GM12878 (cell line): ENCODE results near the gene FAM227B. TPM values are rescaled to one million over a fixed set of nuclear protein-coding genes. Genes with fewer than 3 reads are reported as not detected.

Source experiments
- ATAC-seq: fragments of 200-7000 bp; cut with Tn5 transposase; 3 replicates; pipeline ENCODE4 v1.9.1; 2020; ENCODE audit warnings: mild to moderate bottlenecking, moderate library complexity
- BruUV-seq: library from RNA; stranded (reverse); fragments of 400-500 nt; replicated peaks from 2 replicates; lab custom pipeline; 2021; lab: Mats Ljungman, UMichigan
- CTCF ChIA-PET: fragments of 300-600 bp; sonication (Branson Sonifier 250); formaldehyde crosslinking; extraction: SDS; loops from one replicate; lab custom pipeline; 2021; ENCODE audit warnings: inconsistent platforms; lab: Yijun Ruan, JAX
- POLR2A ChIA-PET: fragments of 350-600 bp; formaldehyde crosslinking; extraction: SDS; loops from one replicate; lab custom pipeline; 2021; ENCODE audit warnings: inconsistent platforms; lab: Charles Lee
- RAD21 ChIA-PET: fragments of 300-600 bp; sonication (Branson Sonifier 250); formaldehyde crosslinking; loops from one replicate; lab custom pipeline; 2023; ENCODE audit warnings: antibody characterized with exemption; ENCODE audit not compliant: unreplicated experiment; lab: Charles Lee
- SMC1A ChIA-PET: fragments of 300-600 bp; sonication (Branson Sonifier 250); formaldehyde crosslinking; loops from one replicate; lab custom pipeline; 2023; ENCODE audit not compliant: unreplicated experiment, uncharacterized antibody; lab: Charles Lee
- DNase-seq: peaks from one replicate; pipeline ENCODE4 v3.0.0-alpha.2; 2011; ENCODE audit warnings: low read depth, low spot score
- FAIRE-seq: peaks from 3 replicates; lab custom pipeline; 2011; peaks lifted over from hg19 to GRCh38; lab: Jason Lieb, UNC
- H2AFZ ChIP-seq: 2 replicates; pipeline ENCODE4 v1.6.0; 2011; ENCODE audit warnings: low read depth, low read length, control low read depth; ENCODE audit not compliant: control insufficient read depth
- H3K27ac ChIP-seq: 2 replicates; pipeline ENCODE4 v1.5.1; 2011; ENCODE audit warnings: control low read depth; ENCODE audit not compliant: control insufficient read depth, insufficient read depth
- H3K27me3 ChIP-seq, 2 experiments: replicated peaks in 1 of 2; 2 replicates each; pipeline versions ENCODE4 v1.6.0 to v1.6.1; 2011; ENCODE audit warnings: low read length in 1 of 2; ENCODE audit not compliant: control insufficient read depth in 2 of 2, insufficient read depth in 2 of 2
- H3K36me3 ChIP-seq, 2 experiments: 2 replicates each; pipeline ENCODE4 v1.5.1; 2011; ENCODE audit warnings: low read length in 1 of 2; ENCODE audit not compliant: control insufficient read depth in 2 of 2, insufficient read depth in 2 of 2
- H3K4me1 ChIP-seq: 2 replicates; pipeline ENCODE4 v1.6.1; 2011; ENCODE audit warnings: mild to moderate bottlenecking, low read length, moderate library complexity, mixed read lengths; ENCODE audit not compliant: control insufficient read depth, insufficient read depth
- H3K4me2 ChIP-seq: 2 replicates; pipeline ENCODE4 v1.6.0; 2011; ENCODE audit warnings: control low read depth; ENCODE audit not compliant: control insufficient read depth, insufficient read depth
- H3K4me3 ChIP-seq: fragments of 200-600 bp; sonication (generic); 2 replicates; pipeline ENCODE4 v1.5.1; 2016
- H3K79me2 ChIP-seq: 2 replicates; pipeline ENCODE4 v1.6.0; 2011; ENCODE audit warnings: low read length; ENCODE audit not compliant: control insufficient read depth, insufficient read depth
- H3K9ac ChIP-seq: 2 replicates; pipeline ENCODE4 v1.8.0; 2011; ENCODE audit warnings: low read length, control low read depth, mixed read lengths; ENCODE audit not compliant: control insufficient read depth, insufficient read depth
- H3K9me3 ChIP-seq: replicated peaks from 3 replicates; pipeline ENCODE4 v1.5.1; 2011; ENCODE audit warnings: mild to moderate bottlenecking, low read length; ENCODE audit not compliant: control insufficient read depth, insufficient read depth
- H4K20me1 ChIP-seq: 2 replicates; pipeline ENCODE4 v1.6.0; 2011; ENCODE audit not compliant: control insufficient read depth, insufficient read depth
- CEBPB ChIP-seq, 2 experiments: fragments of 150-350 bp in 1 of 2; IDR thresholded peaks; 2 replicates each; pipeline ENCODE4 v1.6.1; 2012 to 2014; ENCODE audit warnings: low read depth in 2 of 2, low read length in 2 of 2, borderline replicate concordance in 1 of 2, inconsistent platforms in 1 of 2
- CHD4 ChIP-seq: fragments of 200-600 bp; sonication (generic); IDR thresholded peaks from 2 replicates; pipeline ENCODE4 v1.6.1; 2016; ENCODE audit warnings: mild to moderate bottlenecking
- EGR1 ChIP-seq, 2 experiments: IDR thresholded peaks; 1 replicate in 1 of 2; 2 replicates in 1 of 2; pipeline ENCODE4 v1.6.1; 2011 to 2012; ENCODE audit warnings: low read depth in 2 of 2, low read length in 2 of 2, borderline replicate concordance in 1 of 2, mild to moderate bottlenecking in 1 of 2, moderate library complexity in 1 of 2
- ESRRA ChIP-seq: IDR thresholded peaks from 2 replicates; pipeline ENCODE4 v1.6.1; 2012; ENCODE audit warnings: mild to moderate bottlenecking, low read length, improper control_type of control experiment
- ETV6 ChIP-seq, 2 experiments: fragments of 450-650 bp in 1 of 2; IDR thresholded peaks in 1 of 2; conservative IDR thresholded peaks in 1 of 2; 2 replicates each; pipeline ENCODE4 v1.6.1; 2014; ENCODE audit warnings: antibody characterized with exemption in 1 of 2, borderline replicate concordance in 1 of 2, low read depth in 1 of 2, mild to moderate bottlenecking in 1 of 2, moderate library complexity in 1 of 2
- FOS ChIP-seq: IDR thresholded peaks from 3 replicates; pipeline ENCODE4 v1.6.1; 2011; ENCODE audit warnings: borderline replicate concordance; ENCODE audit not compliant: insufficient read length; ENCODE audit errors: extremely low read depth
- GABPA ChIP-seq: IDR thresholded peaks from 2 replicates; pipeline ENCODE4 v1.6.1; 2014; ENCODE audit warnings: antibody characterized with exemption, low read depth, mild to moderate bottlenecking, inconsistent platforms
- IRF3 ChIP-seq: fragments of 450-650 bp; IDR thresholded peaks from 2 replicates; pipeline ENCODE4 v1.6.1; 2014; ENCODE audit warnings: mild to moderate bottlenecking
- MYC ChIP-seq: IDR thresholded peaks from 2 replicates; pipeline ENCODE4 v1.6.1; 2011; ENCODE audit warnings: mild to moderate bottlenecking, low read length, moderate library complexity, inconsistent platforms; ENCODE audit not compliant: insufficient read depth, insufficient replicate concordance, insufficient read length, severe bottlenecking
- NR2C1 ChIP-seq: fragments of 450-650 bp; IDR thresholded peaks from 2 replicates; pipeline ENCODE4 v1.6.1; 2017; ENCODE audit warnings: antibody characterized with exemption, mild to moderate bottlenecking, moderate library complexity
- RFX5 ChIP-seq: IDR thresholded peaks from 2 replicates; pipeline ENCODE4 v1.6.1; 2011; ENCODE audit warnings: low read depth, low read length, improper control_type of control experiment
- SPI1 ChIP-seq: IDR thresholded peaks from 2 replicates; pipeline ENCODE4 v1.6.1; 2011; ENCODE audit warnings: low read depth, mild to moderate bottlenecking, low read length, moderate library complexity, borderline replicate concordance; ENCODE audit not compliant: insufficient read depth
- USF1 ChIP-seq: IDR thresholded peaks from 2 replicates; pipeline ENCODE4 v1.6.1; 2011; ENCODE audit warnings: borderline replicate concordance, low read depth, mild to moderate bottlenecking, moderate library complexity, mixed read lengths, low read length; ENCODE audit not compliant: insufficient read depth; ENCODE audit errors: extremely low read length
- ZNF274 ChIP-seq: IDR thresholded peaks from one replicate; pipeline ENCODE4 v1.8.0; 2011; ENCODE audit not compliant: insufficient read length, insufficient read depth
- ZNF622 ChIP-seq: fragments of 450-650 bp; IDR thresholded peaks from 2 replicates; pipeline ENCODE4 v1.6.1; 2017; ENCODE audit warnings: mild to moderate bottlenecking, inconsistent platforms
- WGBS: methylation state at CpG from one replicate; pipeline ENCODE4 v1.1.6; 2016; ENCODE audit warnings: low lambda C conversion rate; ENCODE audit not compliant: insufficient replicate concordance, insufficient coverage; ENCODE audit errors: missing lambda C conversion rate; 5-methylcytosine and 5-hydroxymethylcytosine counted together
- in situ Hi-C: fragments of 300-500 bp; cut with MboI; formaldehyde crosslinking; loops from 9 replicates; pipeline ENCODE4 v1.14.3; 2018; ENCODE audit warnings: mixed read lengths
- intact Hi-C: fragments of 100-400 bp; cut with micrococcal nuclease; formaldehyde crosslinking; loops from one replicate; pipeline ENCODE4 v1.14.2; 2022; ENCODE audit not compliant: unreplicated experiment
- polyA plus RNA-seq, 11 experiments: library from polyadenylated mRNA; depleted of rRNA in 4 of 11; unstranded in 6 of 11; stranded (reverse) in 5 of 11; fragments of >200 nt; fragmentation: Nextera tagmentation in 4 of 11; fragmentation: Illumina TruSeq in 1 of 11; extraction: Ambion mirVana in 4 of 11; extraction: Trizol in 1 of 11; gene quantifications; 1 replicate in 1 of 11; 2 replicates in 10 of 11; pipeline versions ENCODE4 v1.2.1 to v1.2.3, GENCODE V29; 2011 to 2016; ENCODE audit warnings: inconsistent platforms in 2 of 11, missing spikeins in 2 of 11, low read depth in 1 of 11
- total RNA-seq, 4 experiments: library from RNA; depleted of rRNA in 3 of 4; stranded (reverse); fragments of >200 nt in 3 of 4; fragmentation: Illumina TruSeq in 1 of 4; extraction: Trizol in 1 of 4; gene quantifications; 2 replicates each; pipeline versions ENCODE4 v1.2.1 to v1.2.3, GENCODE V29; 2013 to 2021
- TF ChIP-seq, protein P1 (sequence below): IDR thresholded peaks from 2 replicates; pipeline ENCODE4 v1.6.1; 2011; ENCODE audit warnings: mild to moderate bottlenecking, low read depth, low read length, moderate library complexity; ENCODE audit not compliant: insufficient replicate concordance
- TF ChIP-seq, protein P2 (sequence below): fragments of 450-650 bp; formaldehyde crosslinking; IDR thresholded peaks from 2 replicates; pipeline ENCODE4 v1.4.0; 2020; ENCODE audit warnings: mild to moderate bottlenecking, moderate library complexity

Gene FAM227B
- total and polyA plus RNA-seq, 10 of the 15 experiments (the other 5 are each of a cell fraction or from before 2014, with no cell fraction given), result 3.9 to 12.6 (median 6.9) TPM

GRCh38 chr15:49313650-49314049 is 307.0 kb downstream of the FAM227B start:
- ChIA-PET CTCF (no interaction called here), POLR2A (no interaction called here), SMC1A (no interaction called here), RAD21 (no interaction called here)
- BruUV-seq, result no TSS peak
- no peak overlapping the region for H2AFZ ChIP-seq
- DNase-seq, result no peak
- no peak for ATAC-seq
- intact Hi-C loops, result no loop called here
- H4K20me1 ChIP-seq, result no peaks in the 10 kb centered on the region
- 100% methylated on average over 1 of the region's 1 CpG for WGBS
- H3K4me2 ChIP-seq, result no peak overlapping the region
- TF ChIP-seq EGR1 (IDR thresholded peaks at IDR 0.05; ENCODE audit: borderline replicate concordance in 1 of 2, low read depth in 2 of 2, low read length in 2 of 2), result no peak
- no peak for TF ChIP-seq NR2C1
- TF ChIP-seq, protein P1, sequence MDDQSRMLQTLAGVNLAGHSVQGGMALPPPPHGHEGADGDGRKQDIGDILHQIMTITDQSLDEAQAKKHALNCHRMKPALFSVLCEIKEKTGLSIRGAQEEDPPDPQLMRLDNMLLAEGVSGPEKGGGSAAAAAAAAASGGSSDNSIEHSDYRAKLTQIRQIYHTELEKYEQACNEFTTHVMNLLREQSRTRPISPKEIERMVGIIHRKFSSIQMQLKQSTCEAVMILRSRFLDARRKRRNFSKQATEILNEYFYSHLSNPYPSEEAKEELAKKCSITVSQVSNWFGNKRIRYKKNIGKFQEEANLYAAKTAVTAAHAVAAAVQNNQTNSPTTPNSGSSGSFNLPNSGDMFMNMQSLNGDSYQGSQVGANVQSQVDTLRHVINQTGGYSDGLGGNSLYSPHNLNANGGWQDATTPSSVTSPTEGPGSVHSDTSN, result no peak
- TF ChIP-seq ZNF274, result no peak
- TF ChIP-seq ZNF622, result no peak
- TF ChIP-seq IRF3, result no peak
- TF ChIP-seq MYC, result no peak
- TF ChIP-seq SPI1, result no peak
- TF ChIP-seq CHD4, result no peak
- no peak for TF ChIP-seq ESRRA
- TF ChIP-seq FOS, result no peak
- TF ChIP-seq, protein P2, sequence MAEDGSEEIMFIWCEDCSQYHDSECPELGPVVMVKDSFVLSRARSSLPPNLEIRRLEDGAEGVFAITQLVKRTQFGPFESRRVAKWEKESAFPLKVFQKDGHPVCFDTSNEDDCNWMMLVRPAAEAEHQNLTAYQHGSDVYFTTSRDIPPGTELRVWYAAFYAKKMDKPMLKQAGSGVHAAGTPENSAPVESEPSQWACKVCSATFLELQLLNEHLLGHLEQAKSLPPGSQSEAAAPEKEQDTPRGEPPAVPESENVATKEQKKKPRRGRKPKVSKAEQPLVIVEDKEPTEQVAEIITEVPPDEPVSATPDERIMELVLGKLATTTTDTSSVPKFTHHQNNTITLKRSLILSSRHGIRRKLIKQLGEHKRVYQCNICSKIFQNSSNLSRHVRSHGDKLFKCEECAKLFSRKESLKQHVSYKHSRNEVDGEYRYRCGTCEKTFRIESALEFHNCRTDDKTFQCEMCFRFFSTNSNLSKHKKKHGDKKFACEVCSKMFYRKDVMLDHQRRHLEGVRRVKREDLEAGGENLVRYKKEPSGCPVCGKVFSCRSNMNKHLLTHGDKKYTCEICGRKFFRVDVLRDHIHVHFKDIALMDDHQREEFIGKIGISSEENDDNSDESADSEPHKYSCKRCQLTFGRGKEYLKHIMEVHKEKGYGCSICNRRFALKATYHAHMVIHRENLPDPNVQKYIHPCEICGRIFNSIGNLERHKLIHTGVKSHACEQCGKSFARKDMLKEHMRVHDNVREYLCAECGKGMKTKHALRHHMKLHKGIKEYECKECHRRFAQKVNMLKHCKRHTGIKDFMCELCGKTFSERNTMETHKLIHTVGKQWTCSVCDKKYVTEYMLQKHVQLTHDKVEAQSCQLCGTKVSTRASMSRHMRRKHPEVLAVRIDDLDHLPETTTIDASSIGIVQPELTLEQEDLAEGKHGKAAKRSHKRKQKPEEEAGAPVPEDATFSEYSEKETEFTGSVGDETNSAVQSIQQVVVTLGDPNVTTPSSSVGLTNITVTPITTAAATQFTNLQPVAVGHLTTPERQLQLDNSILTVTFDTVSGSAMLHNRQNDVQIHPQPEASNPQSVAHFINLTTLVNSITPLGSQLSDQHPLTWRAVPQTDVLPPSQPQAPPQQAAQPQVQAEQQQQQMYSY (CRISPR knock-in tag), result no peak
- no peak for TF ChIP-seq USF1
- no peak for TF ChIP-seq CEBPB (IDR thresholded peaks at IDR 0.05; ENCODE audit: borderline replicate concordance in 1 of 2, low read depth in 2 of 2, low read length in 2 of 2)
- TF ChIP-seq ETV6 (conservative IDR thresholded peaks at IDR 0.05 in 1 of 2, IDR thresholded peaks at IDR 0.05 in 1 of 2; ENCODE audit: borderline replicate concordance in 1 of 2, low read depth in 1 of 2), result no peak
- no peak for TF ChIP-seq GABPA
- no peak for TF ChIP-seq RFX5
- in situ Hi-C loops, result no loop called here
- no peaks in the 10 kb centered on the region for H3K27me3 ChIP-seq
- no peak overlapping the region for H3K27ac ChIP-seq
- no peaks in the 10 kb centered on the region for H3K79me2 ChIP-seq
- H3K36me3 ChIP-seq, result no peaks in the 10 kb centered on the region
- no peaks in the 10 kb centered on the region for H3K9me3 ChIP-seq
- no peak for FAIRE-seq
- H3K4me1 ChIP-seq, result no peaks in the 10 kb centered on the region
- no peak overlapping the region for H3K9ac ChIP-seq
- H3K4me3 ChIP-seq, result no peak overlapping the region
